Stimulated activated CD4-positive, alpha-beta T cell treated with anti-CD3 and anti-CD28 coated beads, Interleukin-4, amount 100 ng/mL, for 1 hour (primary cell): ENCODE measurements around the gene TNNT3.
"Not testable (repeated sequence)": the region's sequence is repeated elsewhere in the genome, so short reads cannot be mapped to it uniquely, and the experiment has no call there.

ENCODE experiments used
- DNase-seq: peaks from one replicate; pipeline ENCODE4 v3.0.0-alpha.2; 2020

TNNT3 gene

GRCh38 chr11:1919391-1920127 lies at the start of gene TNNT3:
Gene TNNT3 (plus strand): TSS chr11:1919703. CDS start chr11:1922875, 3,172 bp downstream.
- no peak for DNase-seq

- no peak for DNase-seq
Measured at GRCh38 chr11:1870326-1870696, 49.2 kb upstream of the TNNT3 start.

GRCh38 chr11:1870721-1871466 lies 48.6 kb upstream of the TNNT3 start:
- peak; percentile 42 for DNase-seq

GRCh38 chr11:1871531-1871930 lies 48.0 kb upstream of the TNNT3 start:
- no peak for DNase-seq

GRCh38 chr11:1872267-1872985 lies 47.1 kb upstream of the TNNT3 start:
- DNase-seq: no peak

GRCh38 chr11:1873048-1873812 lies 46.3 kb upstream of the TNNT3 start:
- no peak for DNase-seq

GRCh38 chr11:1873813-1874150 lies 45.7 kb upstream of the TNNT3 start:
- not testable (repeated sequence) for DNase-seq

- DNase-seq: not testable (repeated sequence)
Measured at GRCh38 chr11:1874441-1875092, 44.9 kb upstream of the TNNT3 start.

GRCh38 chr11:1875093-1875850 lies 44.2 kb upstream of the TNNT3 start:
- no peak for DNase-seq

- not testable (repeated sequence) for DNase-seq
Measured at GRCh38 chr11:1875851-1876301, 43.6 kb upstream of the TNNT3 start.

GRCh38 chr11:1876361-1877063 lies 43.0 kb upstream of the TNNT3 start:
- DNase-seq: no peak

GRCh38 chr11:1877211-1878136 lies 42.0 kb upstream of the TNNT3 start:
- DNase-seq: no peak

- no peak for DNase-seq
Measured at GRCh38 chr11:1878137-1879031, 41.1 kb upstream of the TNNT3 start.

GRCh38 chr11:1879342-1879940 lies 40.1 kb upstream of the TNNT3 start:
- no peak for DNase-seq

- no peak for DNase-seq
Measured at GRCh38 chr11:1879941-1880720, 39.4 kb upstream of the TNNT3 start.

- DNase-seq: no peak
Measured at GRCh38 chr11:1880746-1881441, 38.6 kb upstream of the TNNT3 start.
